Stomach smooth muscle (tissue), 2 donors: ENCODE data around the gene CYBA.

Experiments
- H3K27ac ChIP-seq: one replicate; pipeline ENCODE4 v1.7.0; 2013; ENCODE audit warnings: mild to moderate bottlenecking, low read length, inconsistent platforms
- H3K27me3 ChIP-seq, 2 donors: one replicate each; pipeline ENCODE4 v1.7.0; 2013; ENCODE audit warnings: low read length in 2 of 2; ENCODE audit not compliant: insufficient read depth in 2 of 2, control insufficient read depth in 1 of 2
- H3K36me3 ChIP-seq, 2 donors: one replicate each; pipeline ENCODE4 v1.7.0; 2013; ENCODE audit warnings: low read length in 2 of 2; ENCODE audit not compliant: control insufficient read depth in 2 of 2, insufficient read depth in 2 of 2
- H3K4me1 ChIP-seq: one replicate; pipeline ENCODE4 v1.7.0; 2013; ENCODE audit warnings: low read length; ENCODE audit not compliant: control insufficient read depth, insufficient read depth
- H3K4me3 ChIP-seq, 2 donors: one replicate each; pipeline ENCODE4 v1.7.0; 2013; ENCODE audit warnings: low read length in 2 of 2
- H3K9ac ChIP-seq, 2 donors: one replicate each; pipeline ENCODE4 v1.7.0; 2013; ENCODE audit warnings: low read length in 2 of 2, mild to moderate bottlenecking in 1 of 2
- H3K9me3 ChIP-seq, 2 donors: one replicate each; pipeline ENCODE4 v1.7.0; 2013; ENCODE audit warnings: low read length in 2 of 2; ENCODE audit not compliant: control insufficient read depth in 2 of 2
- donor health status: healthy.
- donor health status: Pancreatic carcinoma.

CYBA gene

GRCh38 chr16:88618182-88618955 is 32.5 kb downstream of the CYBA start:
- Histone ChIP-seq H3K9me3 (no peaks in the 10 kb centered on the region), H3K27me3 (no peaks in the 10 kb centered on the region), H3K4me3 (no peak overlapping the region), H3K27ac (no peak overlapping the region), H3K9ac (no peak overlapping the region), H3K4me1 (no peaks in the 10 kb centered on the region), H3K36me3 (peaks cover 11 to 25% of the 10 kb centered on the region in 2 donors)

DNA sequence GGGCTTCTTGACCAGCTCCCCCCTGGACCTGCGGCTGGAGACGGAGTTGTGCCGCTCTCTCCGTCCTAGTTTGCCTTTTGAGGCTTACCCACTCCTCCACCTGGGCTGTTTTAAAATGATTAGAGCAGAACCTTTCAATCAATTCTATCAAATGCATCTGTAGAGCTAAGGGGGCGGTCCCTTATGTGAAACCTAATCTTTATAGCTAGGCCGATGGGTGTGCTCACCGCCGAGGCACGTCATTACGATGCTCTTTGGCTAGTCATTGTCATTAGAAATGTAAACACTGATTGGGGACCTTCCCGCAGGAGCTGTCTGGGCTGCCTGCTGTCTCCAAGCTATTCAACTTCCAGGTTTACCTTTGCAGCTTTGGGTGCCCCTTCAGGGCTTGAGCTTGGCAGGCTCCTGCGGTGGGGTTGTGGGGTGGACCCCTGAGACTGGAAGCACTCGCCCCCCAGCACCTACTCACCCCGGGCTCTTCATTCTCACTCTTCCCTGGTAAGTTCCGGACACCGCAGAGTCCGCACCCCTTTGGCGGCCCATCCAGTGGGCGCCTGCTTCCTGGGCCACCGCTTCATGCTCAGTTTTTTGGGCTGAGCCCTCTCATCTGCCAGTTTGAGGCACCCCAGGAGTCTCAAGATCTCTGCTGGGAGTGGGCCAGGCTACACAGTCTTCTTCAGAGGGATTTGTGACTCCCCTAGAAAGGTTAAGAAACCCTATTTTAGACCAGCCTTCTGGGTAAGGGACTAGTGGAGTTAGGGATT is 33.4 kb downstream of the CYBA start:
- no peak overlapping the region for H3K9ac ChIP-seq
- H3K27me3 ChIP-seq, result no peaks in the 10 kb centered on the region
- H3K27ac ChIP-seq, result no peak overlapping the region
- no peaks in the 10 kb centered on the region for H3K9me3 ChIP-seq
- H3K4me3 ChIP-seq, result no peak overlapping the region
- peaks cover 3 to 20% of the 10 kb centered on the region in 2 donors for H3K36me3 ChIP-seq
- H3K4me1 ChIP-seq, result no peaks in the 10 kb centered on the region

DNA sequence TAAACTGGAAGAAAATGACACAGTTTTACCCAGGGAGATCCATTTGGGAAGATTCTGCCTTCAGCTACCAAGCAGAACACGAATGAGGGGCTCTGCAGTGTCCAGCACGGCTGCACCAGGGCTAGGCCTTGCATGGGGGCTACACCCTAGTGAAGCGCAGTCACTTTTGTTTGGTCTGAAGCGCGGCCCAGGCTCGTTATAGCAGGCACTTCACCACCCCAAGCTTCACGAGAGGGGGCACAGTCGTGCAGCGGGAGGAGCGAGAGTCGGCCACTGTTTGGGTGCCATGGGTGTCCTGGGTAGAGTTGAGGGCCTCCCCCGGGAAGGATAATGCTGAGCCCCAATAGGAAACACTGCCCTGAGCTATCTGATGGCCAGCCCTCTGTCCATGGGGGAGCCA is 34.1 kb downstream of the CYBA start:
- no peak overlapping the region for H3K9ac ChIP-seq
- H3K4me3 ChIP-seq, result no peak overlapping the region
- H3K36me3 ChIP-seq, result peaks cover 4 to 13% of the 10 kb centered on the region in 2 donors
- no peaks in the 10 kb centered on the region for H3K27me3 ChIP-seq
- no peaks in the 10 kb centered on the region for H3K4me1 ChIP-seq
- H3K9me3 ChIP-seq, result no peaks in the 10 kb centered on the region
- H3K27ac ChIP-seq, result no peak overlapping the region

GRCh38 chr16:88616320-88616719 is 34.5 kb downstream of the CYBA start:
- H3K27ac ChIP-seq, result no peak overlapping the region
- H3K9ac ChIP-seq, result no peak overlapping the region
- H3K36me3 ChIP-seq, result peaks cover 7 to 15% of the 10 kb centered on the region in 2 donors

DNA sequence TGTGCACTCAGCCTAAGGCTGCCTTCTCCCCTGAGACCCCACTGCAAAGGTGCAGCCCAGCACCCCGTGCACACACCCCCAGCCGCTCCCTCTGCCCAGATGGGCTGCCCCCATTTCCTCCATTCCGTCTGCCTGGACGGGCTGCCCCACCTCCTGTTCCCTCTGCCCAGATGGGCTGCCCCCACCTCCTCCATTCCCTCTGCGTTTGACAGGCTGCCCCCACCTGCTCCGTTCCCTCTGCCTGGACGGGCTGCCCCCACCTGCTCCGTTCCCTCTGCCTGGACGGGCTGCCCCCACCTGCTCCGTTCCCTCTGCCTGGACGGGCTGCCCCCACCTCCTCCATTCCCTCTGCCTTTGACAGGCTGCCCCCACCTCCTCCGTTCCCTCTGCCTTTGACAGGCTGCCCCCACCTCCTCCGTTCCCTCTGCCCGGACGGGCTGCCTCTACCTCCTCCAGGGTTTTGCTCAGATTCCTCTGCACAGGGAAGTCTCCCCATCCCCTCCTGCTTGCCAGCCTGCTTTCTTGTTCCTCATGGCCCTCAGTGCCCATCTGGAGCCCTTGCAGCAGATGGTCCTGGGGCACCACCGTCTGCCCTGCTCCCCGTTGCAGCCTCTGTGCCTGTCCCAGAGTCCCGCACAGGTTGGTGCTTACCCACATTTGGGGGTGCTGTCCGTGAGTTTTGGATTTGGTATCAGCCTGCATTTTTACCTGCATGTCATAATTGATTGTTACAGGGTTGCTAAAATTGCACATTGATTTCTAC is 35.9 kb downstream of the CYBA start:
- no peak overlapping the region for H3K27ac ChIP-seq
- no peak overlapping the region for H3K9ac ChIP-seq
- no peaks in the 10 kb centered on the region for H3K4me1 ChIP-seq
- H3K36me3 ChIP-seq, result peaks cover 16 to 17% of the 10 kb centered on the region in 2 donors
- H3K9me3 ChIP-seq, result no peaks in the 10 kb centered on the region
- H3K4me3 ChIP-seq, result no peak overlapping the region
- no peaks in the 10 kb centered on the region for H3K27me3 ChIP-seq

More at GRCh38 chr16:88616320-88616719, 34.5 kb downstream of the CYBA start:
- no peaks in the 10 kb centered on the region for H3K27me3 ChIP-seq
- no peaks in the 10 kb centered on the region for H3K9me3 ChIP-seq
- H3K4me3 ChIP-seq, result no peak overlapping the region
- no peaks in the 10 kb centered on the region for H3K4me1 ChIP-seq

- H3K9me3 ChIP-seq, result no peaks in the 10 kb centered on the region
- H3K36me3 ChIP-seq, result peaks cover 16 to 20% of the 10 kb centered on the region in 2 donors
- no peak overlapping the region for H3K9ac ChIP-seq
- H3K4me1 ChIP-seq, result no peaks in the 10 kb centered on the region
- no peaks in the 10 kb centered on the region for H3K27me3 ChIP-seq
- H3K27ac ChIP-seq, result no peak overlapping the region
- no peak overlapping the region for H3K4me3 ChIP-seq
Measured at GRCh38 chr16:88613911-88614817, 36.7 kb downstream of the CYBA start.

- Histone ChIP-seq H3K4me3 (no peak overlapping the region), H3K36me3 (peaks cover 16 to 19% of the 10 kb centered on the region in 2 donors), H3K9ac (no peak overlapping the region), H3K4me1 (no peaks in the 10 kb centered on the region), H3K27me3 (no peaks in the 10 kb centered on the region), H3K9me3 (no peaks in the 10 kb centered on the region), H3K27ac (no peak overlapping the region)
Measured at GRCh38 chr16:88613293-88613692, 37.6 kb downstream of the CYBA start.

DNA sequence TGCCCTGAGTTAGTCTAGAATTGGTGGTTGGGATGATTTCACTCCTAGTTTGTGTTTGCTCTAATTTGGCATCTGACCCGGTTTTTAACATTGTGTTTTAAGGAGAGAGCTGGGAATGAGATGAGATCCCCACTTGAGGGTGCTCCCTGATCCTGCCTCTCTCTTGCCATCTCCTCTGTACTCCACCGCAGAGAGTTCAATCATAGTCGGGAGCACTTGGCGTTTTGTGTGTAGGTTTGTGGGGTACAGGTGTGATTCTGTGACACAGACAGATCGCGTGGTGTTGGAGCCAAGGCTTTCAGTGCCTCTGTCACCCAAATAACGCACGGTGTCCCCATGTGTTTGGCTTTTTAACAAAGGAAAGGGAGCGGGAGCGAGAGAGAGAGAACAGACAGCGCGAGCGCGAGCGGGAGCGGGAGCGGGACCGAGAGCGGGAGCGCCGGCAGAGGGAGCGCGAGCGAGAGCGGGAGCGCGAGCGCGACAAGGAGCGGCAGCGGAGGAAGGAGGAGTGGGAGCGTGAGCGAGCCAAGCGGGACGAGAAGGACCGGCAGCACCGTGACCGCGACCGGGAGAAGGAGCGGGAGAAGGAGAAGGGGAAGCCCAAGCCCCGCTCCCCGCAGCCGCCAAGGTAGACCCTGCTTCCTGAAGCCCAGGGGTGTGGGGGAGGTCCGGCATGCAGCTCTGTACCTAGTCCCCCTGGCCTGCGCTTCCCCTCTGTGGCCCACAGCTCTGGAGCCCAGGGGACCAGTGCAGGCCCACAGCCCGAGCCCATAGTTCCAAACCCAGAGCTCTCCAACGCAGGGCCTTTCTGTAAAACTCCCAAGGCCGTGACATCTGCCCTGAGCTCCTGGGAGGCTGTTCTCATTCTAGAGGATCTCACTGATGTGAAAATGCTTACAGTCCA is 39.7 kb downstream of the CYBA start:
- H3K9me3 ChIP-seq, result no peaks in the 10 kb centered on the region
- peaks cover 20 to 27% of the 10 kb centered on the region in 2 donors for H3K36me3 ChIP-seq
- no peak overlapping the region for H3K9ac ChIP-seq
- no peaks in the 10 kb centered on the region for H3K4me1 ChIP-seq
- no peaks in the 10 kb centered on the region for H3K27me3 ChIP-seq
- no peak overlapping the region for H3K4me3 ChIP-seq
- no peak overlapping the region for H3K27ac ChIP-seq

GRCh38 chr16:88610080-88610479 is 40.8 kb downstream of the CYBA start:
- peaks cover 28 to 29% of the 10 kb centered on the region in 2 donors for H3K36me3 ChIP-seq
- no peaks in the 10 kb centered on the region for H3K9me3 ChIP-seq
- H3K4me3 ChIP-seq, result no peak overlapping the region
- H3K27me3 ChIP-seq, result no peaks in the 10 kb centered on the region
- no peak overlapping the region for H3K9ac ChIP-seq
- no peaks in the 10 kb centered on the region for H3K4me1 ChIP-seq
- H3K27ac ChIP-seq, result no peak overlapping the region
